Coronary artery (tissue), 2 donors: Measurements from ENCODE around the gene PARP16.
A peak's percentile ranks its signal among the peaks of the same experiment; 100 is the strongest.

Experiments used
- DNase-seq: peaks from one replicate; pipeline ENCODE4 v3.0.0-alpha.2; 2017; ENCODE audit warnings: low spot score
- H3K27ac ChIP-seq, 2 donors: fragments of 200-600 bp; sonication (generic); one replicate each; pipeline ENCODE4 v1.5.1; 2016 to 2019
- H3K4me3 ChIP-seq: fragments of 200-600 bp; sonication (generic); 2 replicates; pipeline ENCODE4 v1.5.1; 2016; ENCODE audit warnings: mild to moderate bottlenecking, moderate library complexity
- CTCF ChIP-seq: fragments of 200-600 bp; sonication (generic); IDR thresholded peaks from one replicate; pipeline ENCODE4 v1.5.1; 2019; ENCODE audit warnings: antibody characterized with exemption

PARP16 gene

DNA sequence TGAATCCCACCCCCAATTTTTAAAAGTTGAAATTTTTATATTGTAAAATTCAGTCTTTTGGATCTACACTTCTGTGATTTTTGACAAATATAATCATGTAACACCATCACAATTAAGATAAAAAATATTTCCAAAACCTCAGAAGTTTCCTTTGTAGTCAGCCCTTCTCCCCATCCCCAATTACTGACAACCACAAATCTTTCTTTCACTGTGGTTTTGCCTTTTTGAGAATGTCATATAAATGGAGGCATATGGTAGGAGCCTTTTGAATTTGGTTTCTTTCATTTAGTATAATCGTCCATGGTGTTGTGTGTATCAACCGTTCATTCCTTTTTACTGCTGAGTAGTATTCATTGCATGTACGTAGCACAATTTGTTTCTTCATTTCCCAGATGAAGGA, 67.5 kb downstream of the PARP16 start:
- no peak overlapping the region for H3K27ac ChIP-seq
- DNase-seq, result no peak

GRCh38 chr15:65217526-65218482, 68.9 kb downstream of the PARP16 start:
- no peak for DNase-seq
- no peak for TF ChIP-seq CTCF
- Histone ChIP-seq H3K27ac (no peak overlapping the region), H3K4me3 (no peak overlapping the region)

More for the DNA sequence above, 67.5 kb downstream of the PARP16 start:
- no peak for TF ChIP-seq CTCF
- H3K4me3 ChIP-seq, result no peak overlapping the region

DNA sequence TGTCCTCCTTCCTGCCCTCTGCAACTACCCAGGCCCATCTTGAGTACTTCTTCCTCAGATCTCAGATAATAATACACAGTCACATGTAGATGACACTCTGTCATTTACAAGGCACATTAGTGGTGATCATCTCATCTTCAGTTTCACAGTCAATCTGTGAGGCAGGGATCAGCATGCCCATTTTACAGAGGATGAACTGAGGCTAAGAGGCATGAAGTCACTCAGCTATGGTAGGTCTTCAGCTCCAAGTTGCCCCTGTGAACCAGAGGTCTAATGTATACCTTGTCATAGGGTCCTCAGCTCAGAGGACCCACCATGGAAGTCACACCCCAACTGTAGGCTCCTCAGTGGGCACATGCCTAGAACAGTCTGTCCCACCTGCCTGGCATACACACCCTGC, 71.2 kb downstream of the PARP16 start:
- DNase-seq, result no peak
- no peak for TF ChIP-seq CTCF
- Histone ChIP-seq H3K4me3 (no peak overlapping the region), H3K27ac (no peak overlapping the region)

- Histone ChIP-seq H3K27ac (no peak overlapping the region), H3K4me3 (no peak overlapping the region)
- no peak for TF ChIP-seq CTCF
- DNase-seq, result no peak
These were observed 72.7 kb downstream of the PARP16 start for GRCh38 chr15:65214010-65214409.

- no peak for DNase-seq
- H3K4me3 ChIP-seq, result no peak overlapping the region
- H3K27ac ChIP-seq, result no peak overlapping the region
- TF ChIP-seq CTCF, result no peak
These were observed 73.4 kb downstream of the PARP16 start for GRCh38 chr15:65213241-65213640.

- TF ChIP-seq CTCF, result no peak
- Histone ChIP-seq H3K27ac (peak overlapping the region in 1 of 2 donors; percentile 68), H3K4me3 (no peak overlapping the region)
- no peak for DNase-seq
These were observed 74.6 kb downstream of the PARP16 start for GRCh38 chr15:65212097-65212496.

GRCh38 chr15:65211482-65211982, 75.2 kb downstream of the PARP16 start:
- no peak for DNase-seq
- peak overlapping the region in 1 of 2 donors; percentile 68 for H3K27ac ChIP-seq
- H3K4me3 ChIP-seq, result no peak overlapping the region
- TF ChIP-seq CTCF, result no peak
